Measurements from ENCODE around the gene NR1H2.
"Not testable (repeated sequence)": the region's sequence is repeated elsewhere in the genome, so short reads cannot be mapped to it uniquely, and the experiment has no call there.

The NR1H2 gene

GRCh38 chr19:50379602-50380001 lies 3.3 kb downstream of the NR1H2 start:
- no peak for DNase-seq

GRCh38 chr19:50380137-50380536 lies 3.9 kb downstream of the NR1H2 start:
- DNase-seq: no peak

DNA sequence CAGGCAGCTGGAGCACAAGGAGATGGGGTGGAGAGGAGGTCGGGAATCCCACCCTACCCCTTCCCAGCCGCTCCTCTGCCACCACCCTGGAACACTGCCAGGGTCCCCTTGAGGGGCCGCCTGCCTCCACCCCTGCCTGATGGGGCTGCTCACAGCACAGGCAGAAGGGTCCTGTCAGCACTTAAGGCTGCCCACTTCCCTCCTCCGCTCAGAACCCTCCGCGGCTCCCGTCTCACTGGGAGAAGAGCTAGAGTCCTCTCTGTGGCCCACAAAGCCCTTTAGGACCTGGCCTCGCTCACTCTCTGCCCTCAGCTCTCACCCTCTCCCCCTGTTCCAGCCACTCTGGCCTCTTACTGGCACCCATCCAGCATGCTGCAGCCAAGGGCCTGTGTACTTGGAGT lies 4.5 kb downstream of the NR1H2 start:
- DNase-seq: no peak

- DNase-seq: no peak
These were observed 5.8 kb downstream of the NR1H2 start for GRCh38 chr19:50381881-50382729.

- no peak for DNase-seq
These were observed 7.0 kb downstream of the NR1H2 start for GRCh38 chr19:50383001-50383851.

DNA sequence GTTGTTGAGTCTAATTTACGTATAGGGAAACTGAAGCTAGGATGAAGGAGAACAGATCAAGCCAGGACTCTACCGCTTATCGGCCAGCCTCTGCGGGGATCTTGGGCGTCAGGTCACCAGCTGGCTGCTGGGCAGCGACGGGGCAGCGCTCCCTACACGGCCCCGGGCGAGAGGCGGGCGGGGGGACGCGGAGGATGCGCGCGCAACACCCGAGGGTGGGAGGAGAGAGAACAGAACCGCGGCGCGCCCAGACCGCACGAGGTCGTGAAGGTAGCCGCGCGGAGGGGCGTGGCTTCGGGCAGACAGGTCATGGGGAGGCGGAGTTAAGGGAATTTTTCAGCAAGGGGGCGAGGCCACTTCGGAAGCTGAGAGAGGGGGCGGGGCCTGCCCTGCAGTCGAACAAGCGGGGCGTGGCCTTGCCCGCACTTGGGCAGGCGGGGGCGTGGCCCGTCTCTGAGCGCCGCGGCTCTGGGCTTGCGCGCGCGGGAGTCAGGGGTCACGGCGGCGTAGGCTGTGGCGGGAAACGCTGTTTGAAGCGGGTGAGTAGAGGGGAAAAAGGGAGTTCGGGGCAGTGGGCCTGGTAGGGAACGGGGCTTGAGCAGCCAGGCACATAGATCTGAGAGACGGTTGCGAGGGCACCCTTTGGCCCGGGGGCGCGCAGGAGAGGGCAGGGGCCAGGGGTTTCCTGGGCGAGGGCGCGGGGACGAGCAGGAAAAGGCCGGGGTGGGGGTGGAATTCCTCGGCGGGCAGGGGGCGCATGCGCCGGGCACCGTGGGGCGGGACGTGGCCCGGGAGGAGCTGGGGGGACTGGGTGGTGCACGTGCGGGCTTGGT lies 7.8 kb downstream of the NR1H2 start, which contains the start of gene POLD1:
TSS of gene POLD1 (plus strand) at position 496 of the 833 bp plus-strand sequence. CDS start 14,505 bp downstream, outside the sequence.
- peak; percentile 96 for DNase-seq

DNA sequence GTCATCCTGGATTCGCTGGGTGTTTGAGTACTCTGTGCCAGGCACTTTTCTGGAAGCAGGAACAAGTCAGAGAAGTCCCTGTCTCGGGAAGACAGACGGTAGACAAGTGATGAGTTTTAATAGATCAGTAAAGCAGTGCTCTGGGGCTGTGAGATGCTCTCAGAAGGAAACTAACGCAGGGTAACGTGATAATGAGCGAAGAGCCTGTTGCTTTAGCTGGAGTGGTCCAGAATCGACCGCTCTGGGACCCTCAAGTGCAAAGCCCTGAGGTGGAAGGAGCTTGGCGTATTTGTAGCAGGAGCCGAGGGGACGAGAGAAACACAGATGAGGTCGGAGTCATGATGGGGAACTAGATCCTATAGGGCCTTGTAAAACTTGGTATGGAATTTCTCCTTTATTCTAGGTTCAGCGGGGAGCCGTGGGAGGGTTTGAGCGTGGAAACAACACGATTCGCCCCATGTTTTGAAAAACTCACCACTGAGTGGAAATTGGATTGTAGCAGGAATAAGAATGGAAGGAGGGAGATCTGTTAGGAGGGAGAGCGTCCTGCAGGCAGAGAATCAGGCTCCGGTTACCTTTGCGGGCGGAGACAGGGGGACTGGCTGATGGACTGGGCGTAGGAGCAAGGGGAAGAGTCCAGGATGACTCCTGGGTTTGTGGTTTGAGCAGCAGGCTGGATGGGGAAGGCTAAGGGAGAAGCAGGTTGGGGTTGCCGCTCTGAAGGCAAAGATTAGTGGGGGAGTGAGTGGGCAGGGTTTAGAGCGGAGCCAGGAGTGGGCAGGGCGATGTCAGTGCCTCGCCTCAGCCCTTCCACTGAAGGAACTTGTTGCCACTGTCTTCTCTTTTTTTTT lies 8.7 kb downstream of the NR1H2 start:
- DNase-seq: no peak

DNA sequence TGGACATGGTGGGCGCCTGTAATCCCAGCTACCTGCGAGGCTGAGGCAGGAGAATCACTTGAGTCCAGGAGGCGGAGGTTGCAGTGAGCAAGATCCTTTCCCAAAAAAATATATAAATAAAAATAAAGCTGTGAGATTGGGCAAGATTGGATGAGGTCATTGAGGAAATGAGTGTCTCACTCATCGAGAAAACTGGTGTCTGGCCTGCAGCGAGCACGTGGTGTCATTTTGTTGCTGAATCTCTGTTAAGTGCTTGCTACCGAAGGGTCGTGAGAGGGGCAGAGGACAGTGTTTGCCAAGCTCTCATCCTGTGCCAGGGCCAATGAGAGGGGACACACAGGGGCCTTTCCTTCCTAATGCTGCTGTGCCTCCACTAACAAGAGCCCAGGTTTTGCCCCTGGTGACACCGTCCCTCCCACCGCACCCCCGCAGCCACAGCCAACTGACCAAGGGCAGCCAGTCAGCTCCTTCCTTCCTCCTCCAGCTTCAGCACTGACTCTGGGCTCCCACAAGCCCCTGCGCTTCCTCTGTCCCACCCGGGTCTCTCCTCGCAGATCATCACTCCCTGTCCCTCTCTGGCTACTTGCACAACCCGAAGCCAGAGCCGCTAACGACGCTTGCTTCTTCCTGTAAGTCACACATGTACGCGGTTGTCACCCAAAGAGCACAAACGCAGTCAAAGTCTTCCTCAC lies 11.1 kb downstream of the NR1H2 start:
- DNase-seq: no peak

DNA sequence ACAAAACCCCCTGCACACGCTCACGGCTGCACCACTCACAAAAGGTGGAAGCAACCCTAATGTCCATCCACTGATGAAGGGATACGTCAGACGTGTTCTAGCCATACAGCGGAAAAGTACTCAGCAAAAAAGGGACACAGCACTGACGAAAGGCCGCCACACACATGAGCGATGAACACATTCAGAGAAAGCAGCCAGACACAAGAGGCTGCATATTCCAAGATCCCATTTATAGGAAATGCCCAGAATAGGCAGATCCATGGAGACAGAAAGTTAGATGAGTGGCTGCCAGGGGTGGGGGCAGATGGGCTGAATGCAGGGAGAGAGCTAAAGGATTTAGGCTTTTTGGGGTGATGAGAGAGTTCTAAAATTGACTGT lies 11.6 kb downstream of the NR1H2 start:
- no peak for DNase-seq

- DNase-seq: not testable (repeated sequence)
These were observed 14.0 kb downstream of the NR1H2 start for GRCh38 chr19:50390295-50390694.

GRCh38 chr19:50390952-50391351 lies 14.7 kb downstream of the NR1H2 start:
- not testable (repeated sequence) for DNase-seq

GRCh38 chr19:50392759-50393158 lies 16.5 kb downstream of the NR1H2 start:
- no peak for DNase-seq

DNA sequence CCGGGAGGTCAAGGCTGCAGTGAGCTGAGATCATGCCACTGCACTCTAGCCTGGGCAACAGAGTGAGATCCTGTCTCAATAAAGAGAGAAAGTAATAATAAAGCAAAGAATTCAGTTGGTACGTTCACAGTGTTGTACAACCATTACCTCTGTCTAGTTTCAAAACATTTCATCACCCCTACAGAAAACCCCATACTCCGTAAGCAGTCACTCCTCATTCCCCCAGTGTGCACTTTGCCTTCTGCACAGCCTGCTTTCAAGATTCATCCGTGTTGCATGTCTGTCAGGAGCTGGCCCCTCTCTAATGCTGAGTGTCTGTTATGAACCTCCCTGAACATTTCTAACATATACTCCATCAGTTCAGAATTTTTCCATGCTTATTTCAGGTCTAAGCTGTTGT lies 17.3 kb downstream of the NR1H2 start:
- DNase-seq: no peak

DNA sequence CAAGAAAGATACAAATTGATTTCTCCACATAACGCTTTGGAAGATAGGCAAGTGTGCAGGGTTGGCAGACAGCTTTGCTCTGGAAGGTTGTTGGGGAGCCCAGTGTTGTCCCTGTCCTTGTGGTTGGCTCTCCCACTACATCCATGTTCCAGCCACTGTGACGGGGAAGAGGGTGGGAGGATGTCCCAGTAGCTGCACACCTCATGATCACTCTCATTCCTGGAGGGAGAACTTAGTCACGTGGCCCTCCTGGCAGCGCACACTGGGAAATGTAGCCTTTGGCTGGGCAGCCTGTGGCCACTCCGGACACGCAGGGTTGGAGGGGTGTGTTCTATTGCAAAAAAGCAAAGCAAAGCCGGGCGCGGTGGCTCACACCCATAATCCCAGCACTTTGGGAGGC lies 17.8 kb downstream of the NR1H2 start:
- no peak for DNase-seq

GRCh38 chr19:50398675-50399367 lies 22.6 kb downstream of the NR1H2 start:
- no peak for DNase-seq

DNA sequence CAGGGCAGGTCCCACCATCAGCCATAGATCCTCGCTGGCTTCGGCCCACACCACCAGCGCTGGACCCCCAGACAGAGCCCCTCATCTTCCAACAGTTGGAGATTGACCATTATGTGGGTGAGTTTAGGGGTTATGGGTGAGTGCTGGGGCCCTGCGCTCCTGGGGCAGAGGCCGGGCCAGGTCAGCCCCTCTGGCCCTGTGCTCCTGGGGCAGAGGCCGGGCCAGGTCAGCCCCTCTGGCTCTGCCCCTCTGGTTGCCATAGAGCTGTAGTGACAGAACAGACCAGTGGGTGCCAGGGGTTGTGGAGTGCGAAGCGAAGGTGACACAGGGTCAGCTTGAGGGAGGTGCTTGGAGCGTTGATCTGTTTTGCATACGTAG lies 23.1 kb downstream of the NR1H2 start:
- no peak for DNase-seq

GRCh38 chr19:50401605-50402450 lies 25.6 kb downstream of the NR1H2 start:
- DNase-seq: no peak

- no peak for DNase-seq
These were observed 26.5 kb downstream of the NR1H2 start for GRCh38 chr19:50402544-50403301.
